GM19463 (cell line): ENCODE results near the gene RPA1.

Experiments used
- ATAC-seq: cut with Tn5 transposase; IDR thresholded peaks from one replicate; pipeline ENCODE4 v1.9.1; 2021; ENCODE audit warnings: mild to moderate bottlenecking, moderate library complexity; ENCODE audit not compliant: unreplicated experiment

The RPA1 gene

GRCh38 chr17:1907909-1908698 is 78.3 kb downstream of the RPA1 start:
- no peak for ATAC-seq

DNA sequence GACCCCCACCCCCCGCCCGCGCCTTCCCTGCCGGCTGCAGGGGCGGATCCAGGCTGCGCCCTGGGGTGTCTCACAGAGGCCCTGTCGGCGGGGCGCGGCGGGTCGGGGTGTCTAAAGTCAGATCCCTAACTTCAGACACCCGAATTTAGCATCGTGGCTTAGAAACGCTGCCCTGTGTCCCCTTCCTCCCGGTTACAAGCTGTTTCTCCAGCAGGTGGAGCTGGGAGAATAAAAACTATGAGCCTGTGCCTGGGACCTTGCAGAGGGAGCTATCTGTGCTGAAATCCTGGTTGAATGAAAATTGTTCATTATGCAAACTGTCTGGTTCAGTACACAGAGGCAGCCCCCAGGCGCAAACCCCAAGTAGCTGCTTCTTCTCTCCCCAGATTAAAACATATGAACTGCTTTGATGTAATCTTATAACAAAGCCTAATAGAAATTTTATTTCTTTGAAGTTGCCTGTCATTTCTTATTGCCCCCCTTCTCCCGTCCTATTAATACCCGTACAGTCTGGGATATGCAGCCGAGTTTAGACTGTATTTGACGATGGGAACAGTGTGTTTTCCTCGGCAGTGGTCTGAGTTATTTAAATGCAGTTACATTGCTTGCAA is 79.0 kb downstream of the RPA1 start:
- ATAC-seq, result no peak

GRCh38 chr17:1909985-1910384 is 80.2 kb downstream of the RPA1 start:
- no peak for ATAC-seq

DNA sequence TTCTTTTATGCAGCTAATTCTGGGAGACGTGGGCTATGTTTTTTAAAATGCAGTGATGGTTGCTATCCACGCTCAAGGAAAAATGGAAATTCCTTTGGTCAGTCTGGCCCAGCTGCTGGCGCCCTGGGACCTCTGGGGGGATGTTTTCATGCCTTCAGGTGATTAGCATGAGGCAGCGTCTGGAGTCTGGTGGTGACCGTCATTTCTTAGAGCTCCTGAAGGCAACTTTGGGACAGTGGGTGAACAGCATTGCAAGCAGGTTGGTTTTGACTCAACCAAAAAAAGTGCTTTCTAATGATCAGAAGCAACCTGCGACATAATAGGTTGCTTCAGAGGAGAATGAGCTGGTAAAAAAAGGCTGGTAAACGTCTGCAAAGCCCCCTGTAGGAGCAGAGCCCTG is 82.3 kb downstream of the RPA1 start:
- no peak for ATAC-seq

- ATAC-seq, result no peak
Observed at GRCh38 chr17:1913702-1914101, 83.9 kb downstream of the RPA1 start.

DNA sequence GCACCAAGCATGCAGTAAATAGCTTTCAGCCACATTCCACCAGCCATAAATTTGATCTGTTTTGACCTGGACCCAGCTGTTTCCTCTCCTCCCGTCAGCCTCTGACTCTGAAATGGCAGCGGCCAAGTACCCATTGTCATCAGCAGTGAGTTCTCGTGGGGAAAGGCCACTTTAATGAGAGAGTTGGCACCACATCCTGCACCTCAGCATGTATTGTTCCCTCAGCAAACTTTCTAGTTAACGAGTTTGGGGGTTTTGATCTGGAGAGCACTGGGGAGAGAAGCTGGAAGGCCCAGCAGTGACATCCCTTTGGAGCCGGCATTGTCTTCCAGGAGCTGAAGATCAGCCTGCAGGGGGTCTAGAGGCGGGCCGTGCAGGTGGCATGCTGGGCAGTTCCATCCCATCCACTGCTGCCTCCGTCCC is 84.9 kb downstream of the RPA1 start:
- no peak for ATAC-seq

- ATAC-seq, result no peak
Observed at GRCh38 chr17:1915889-1916288, 86.1 kb downstream of the RPA1 start.

- no peak for ATAC-seq
Observed at GRCh38 chr17:1916316-1916715, 86.5 kb downstream of the RPA1 start.

DNA sequence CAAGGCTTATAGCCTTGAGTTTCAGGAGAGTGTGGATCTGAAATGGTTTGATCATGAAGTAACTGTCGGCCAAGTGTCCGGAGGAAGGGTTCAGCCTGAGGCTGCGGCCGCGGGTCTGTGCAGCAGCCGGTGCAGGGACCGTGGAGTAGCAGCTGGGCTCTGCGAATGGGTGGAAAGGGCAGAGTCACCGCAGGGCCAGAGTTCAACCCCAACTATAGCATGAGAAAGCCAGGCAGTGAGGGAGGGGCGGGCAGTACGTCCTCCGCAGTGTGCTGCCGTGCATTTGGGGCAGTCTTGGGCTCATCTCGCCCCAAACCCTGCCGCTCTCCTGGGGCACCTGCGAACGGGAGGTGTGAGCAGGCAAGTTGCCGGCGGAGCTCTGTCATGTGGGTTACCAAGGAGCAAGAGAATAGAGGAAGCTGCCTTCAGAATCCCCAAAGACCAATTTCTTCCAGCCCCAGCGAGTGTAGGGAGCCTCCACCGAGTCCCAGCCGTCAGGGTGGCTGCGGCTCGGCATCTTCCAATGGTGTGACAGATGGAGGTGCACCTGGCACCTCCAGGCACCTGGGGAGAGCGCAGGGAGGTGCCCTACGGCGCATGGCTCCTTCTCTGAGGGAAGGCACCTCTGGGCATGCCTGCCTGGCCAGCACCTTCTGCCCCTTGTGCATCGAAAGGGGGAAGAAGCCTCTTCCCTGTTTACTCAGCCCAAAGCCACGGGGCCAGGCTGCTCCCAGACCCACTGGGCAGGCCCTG is 87.3 kb downstream of the RPA1 start:
- no peak for ATAC-seq

DNA sequence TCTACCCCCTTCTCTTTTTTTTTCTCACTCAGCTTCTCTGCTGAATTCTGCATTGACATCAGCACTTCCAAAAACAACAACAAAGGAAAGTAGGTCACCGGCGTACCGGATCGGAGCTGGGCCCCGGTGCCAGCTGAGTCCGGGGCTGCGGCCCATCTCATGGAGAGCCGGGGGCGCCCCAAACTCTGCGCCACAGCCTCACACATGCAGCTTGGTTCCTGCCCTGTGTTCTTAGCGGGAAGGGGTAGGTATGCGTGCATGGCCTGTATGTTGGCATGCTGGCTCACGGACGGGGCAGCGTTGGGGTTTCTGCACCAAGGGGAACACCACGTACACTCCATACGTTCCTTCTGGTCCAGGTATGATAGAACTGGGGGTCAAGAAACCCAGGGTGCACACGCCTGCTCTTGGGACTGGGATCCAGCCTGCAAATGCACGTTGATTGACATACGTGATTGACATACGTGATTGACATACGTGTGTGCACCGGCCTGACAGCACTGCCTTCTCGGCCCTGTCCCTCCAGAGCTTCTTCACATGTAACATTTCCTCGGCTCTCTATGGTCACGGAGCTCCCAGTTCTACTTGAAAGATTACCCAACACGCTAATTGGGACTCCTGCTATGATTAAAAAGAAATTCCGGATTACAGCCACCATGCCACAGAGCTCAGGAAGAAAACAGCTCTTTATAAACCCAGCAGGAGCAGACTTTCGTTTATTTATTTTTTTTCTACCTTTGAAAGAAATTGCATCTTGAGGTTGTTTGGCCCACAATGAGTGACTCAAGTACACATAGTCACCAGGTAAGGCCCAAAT is 88.7 kb downstream of the RPA1 start:
- no peak for ATAC-seq

DNA sequence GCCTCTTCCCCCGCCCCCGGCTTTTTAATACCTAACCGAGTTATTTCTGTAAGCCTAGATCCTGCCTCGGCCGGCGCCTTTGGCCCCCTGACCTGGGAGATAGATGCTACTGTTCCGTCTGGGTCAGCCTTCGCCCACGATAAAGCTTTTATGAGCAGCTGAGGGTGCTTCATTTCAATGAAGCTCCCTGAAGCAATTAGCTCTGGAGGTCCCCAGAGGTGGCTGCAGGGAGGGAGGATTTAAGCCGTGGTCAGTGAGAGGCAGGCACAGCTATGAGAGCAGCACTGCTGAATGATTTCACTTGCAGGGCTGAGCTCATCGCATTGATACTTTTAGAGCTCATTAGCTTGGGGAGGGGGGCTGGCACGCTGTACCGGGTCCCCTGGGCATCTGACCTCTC is 89.4 kb downstream of the RPA1 start:
- ATAC-seq, result no peak

- no peak for ATAC-seq
Observed at GRCh38 chr17:1920948-1921351, 91.1 kb downstream of the RPA1 start.

DNA sequence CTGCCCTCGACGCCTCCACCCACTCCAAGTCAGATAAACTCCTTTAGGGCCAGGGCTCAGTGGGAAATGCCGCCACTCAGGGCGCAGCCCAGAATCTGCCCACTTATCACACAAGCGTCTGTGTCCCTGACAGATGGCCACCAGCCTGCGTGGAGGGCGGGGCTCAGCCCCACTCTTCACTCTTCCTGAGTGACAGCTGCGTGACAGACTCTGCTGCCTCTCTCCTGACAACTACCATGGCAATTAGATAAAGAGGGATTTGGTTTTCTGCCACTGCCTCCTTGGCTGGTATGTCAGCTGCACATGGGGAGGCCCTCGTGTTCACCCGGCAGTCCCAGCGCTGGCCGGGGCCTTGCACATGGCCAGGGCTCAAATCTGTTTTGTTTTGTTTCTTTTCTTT is 99.2 kb downstream of the RPA1 start:
- ATAC-seq, result no peak

GRCh38 chr17:1930337-1930645 is 100.5 kb downstream of the RPA1 start:
- no peak for ATAC-seq

DNA sequence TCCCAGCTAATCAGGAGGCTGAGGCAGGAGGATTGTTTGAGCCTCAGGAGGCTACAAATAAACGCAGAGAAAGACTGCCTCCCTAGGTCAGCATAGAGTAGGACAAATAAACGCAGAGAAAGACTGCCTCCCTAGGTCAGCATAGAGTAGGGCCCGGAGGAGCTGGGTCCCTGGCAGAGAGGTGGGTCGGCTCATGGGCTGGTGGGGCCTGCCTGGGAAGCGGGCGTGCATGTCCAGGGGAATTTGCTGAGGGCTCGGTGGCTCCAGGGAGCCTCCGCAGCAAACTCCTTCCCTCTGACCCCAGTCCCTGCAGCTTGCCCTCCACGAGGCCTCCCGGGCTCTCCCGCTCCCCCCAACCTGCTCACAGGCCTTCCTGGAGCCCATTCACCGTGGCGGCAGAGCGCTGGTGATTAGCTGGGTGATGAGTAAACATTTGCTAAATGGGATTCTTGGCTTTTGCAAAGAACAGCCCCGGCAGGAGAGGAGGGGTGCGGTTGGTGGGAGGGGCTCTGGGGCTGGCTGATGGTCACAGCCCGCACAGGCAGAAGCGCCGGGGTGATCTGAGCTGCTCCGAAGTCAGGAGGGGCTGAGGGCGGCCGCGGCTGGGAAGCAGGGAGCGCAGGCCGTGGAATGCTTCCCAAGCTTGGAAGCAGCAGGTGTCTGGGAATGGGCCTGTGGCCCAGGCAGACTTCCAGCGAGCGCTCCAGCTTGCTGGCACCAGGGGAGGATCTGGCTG is 102.2 kb downstream of the RPA1 start:
- no peak for ATAC-seq

DNA sequence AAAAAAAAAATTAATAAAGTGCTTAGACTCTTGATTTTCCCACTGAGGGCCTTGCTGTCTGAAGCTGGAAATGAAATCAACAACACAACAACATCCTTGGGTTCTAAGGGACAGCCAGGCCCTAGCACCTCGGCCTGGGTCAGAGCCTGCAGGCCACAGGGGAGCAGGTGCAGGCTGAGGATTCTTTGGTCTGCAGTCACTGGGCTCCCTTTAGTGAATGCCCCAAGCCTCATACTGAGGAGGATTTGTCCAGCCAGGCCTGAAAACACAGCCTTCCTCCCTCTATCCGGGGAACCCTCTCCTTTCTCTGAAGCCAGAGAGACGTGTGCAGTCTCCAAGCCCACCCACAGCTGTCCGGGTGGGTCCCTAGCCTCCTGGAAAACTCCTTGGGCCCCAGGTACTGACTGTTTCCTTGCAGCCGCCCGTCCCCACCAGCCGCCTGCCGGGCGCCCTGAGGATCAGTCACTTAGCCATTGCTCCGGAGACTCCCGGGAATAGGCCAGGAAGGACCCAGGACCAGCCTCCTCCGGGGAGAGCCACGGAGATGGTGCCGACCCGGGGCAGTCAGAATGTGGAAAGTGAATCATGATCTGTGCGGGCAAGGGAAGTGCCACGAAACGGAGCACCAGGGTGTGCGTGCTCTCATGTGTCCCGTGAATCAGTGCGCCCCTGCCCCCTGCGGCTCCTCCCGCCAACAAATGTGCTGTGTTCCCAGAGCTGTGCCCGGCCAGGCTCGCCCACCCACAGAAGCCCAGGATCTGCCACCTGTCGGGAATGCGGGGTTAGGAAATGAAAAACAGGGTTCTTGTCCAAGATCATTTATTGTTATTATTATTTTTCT is 104.3 kb downstream of the RPA1 start:
- no peak for ATAC-seq

- no peak for ATAC-seq
Observed at GRCh38 chr17:1934901-1935300, 105.1 kb downstream of the RPA1 start.

DNA sequence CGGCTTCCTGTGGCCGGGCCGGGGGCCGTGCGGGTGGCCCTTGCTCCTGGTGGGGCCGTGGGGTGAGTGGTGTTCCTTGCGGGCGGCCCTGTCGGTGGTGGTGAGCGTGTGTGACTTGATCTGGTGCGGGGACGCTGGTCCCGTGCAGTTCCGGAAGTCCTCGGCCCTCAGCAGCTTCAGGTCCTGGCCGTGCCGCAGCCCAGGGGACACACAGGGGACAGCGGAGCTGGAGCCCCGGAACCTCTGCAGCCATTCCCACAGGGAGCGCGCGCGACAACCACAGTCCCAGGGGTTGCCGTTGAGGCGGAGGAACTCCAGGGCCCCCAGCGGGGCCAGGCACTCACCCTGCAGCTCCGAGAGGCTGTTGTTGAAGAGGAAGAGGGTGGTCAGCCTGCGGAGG is 107.0 kb downstream of the RPA1 start:
- ATAC-seq, result no peak

DNA sequence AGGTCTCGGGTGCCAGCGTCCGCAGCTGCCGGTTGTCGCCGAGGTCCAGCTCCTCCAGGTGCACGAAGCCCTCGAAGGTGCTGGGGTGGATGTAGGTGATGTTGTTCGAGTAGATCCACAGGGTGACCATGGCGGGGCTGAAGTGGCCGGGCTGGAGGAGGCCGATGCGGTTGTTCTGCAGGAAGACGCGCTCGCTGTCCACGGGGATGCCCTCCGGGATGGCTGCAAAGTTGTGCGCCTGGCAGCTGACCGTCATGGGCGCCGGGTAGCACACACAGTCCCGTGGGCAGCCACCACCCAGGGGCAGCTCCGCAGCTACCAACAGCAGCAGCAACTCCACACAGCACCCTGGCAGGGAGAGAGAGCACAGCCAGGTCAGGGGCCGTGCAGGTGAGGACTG is 107.7 kb downstream of the RPA1 start:
- no peak for ATAC-seq
